GM18507 (cell line): ENCODE results near the gene GALNT5.
"Not testable (repeated sequence)": the region's sequence is repeated elsewhere in the genome, so short reads cannot be mapped to it uniquely, and the experiment has no call there.

Experiments
- DNase-seq: peaks from one replicate; pipeline ENCODE4 v3.0.0; 2011; ENCODE audit warnings: low read depth; ENCODE audit not compliant: insufficient read length; ENCODE audit errors: extremely low spot score
- FAIRE-seq: peaks from 2 replicates; lab custom pipeline; 2011; peaks lifted over from hg19 to GRCh38; lab: Jason Lieb, UNC

The GALNT5 gene, protein sequence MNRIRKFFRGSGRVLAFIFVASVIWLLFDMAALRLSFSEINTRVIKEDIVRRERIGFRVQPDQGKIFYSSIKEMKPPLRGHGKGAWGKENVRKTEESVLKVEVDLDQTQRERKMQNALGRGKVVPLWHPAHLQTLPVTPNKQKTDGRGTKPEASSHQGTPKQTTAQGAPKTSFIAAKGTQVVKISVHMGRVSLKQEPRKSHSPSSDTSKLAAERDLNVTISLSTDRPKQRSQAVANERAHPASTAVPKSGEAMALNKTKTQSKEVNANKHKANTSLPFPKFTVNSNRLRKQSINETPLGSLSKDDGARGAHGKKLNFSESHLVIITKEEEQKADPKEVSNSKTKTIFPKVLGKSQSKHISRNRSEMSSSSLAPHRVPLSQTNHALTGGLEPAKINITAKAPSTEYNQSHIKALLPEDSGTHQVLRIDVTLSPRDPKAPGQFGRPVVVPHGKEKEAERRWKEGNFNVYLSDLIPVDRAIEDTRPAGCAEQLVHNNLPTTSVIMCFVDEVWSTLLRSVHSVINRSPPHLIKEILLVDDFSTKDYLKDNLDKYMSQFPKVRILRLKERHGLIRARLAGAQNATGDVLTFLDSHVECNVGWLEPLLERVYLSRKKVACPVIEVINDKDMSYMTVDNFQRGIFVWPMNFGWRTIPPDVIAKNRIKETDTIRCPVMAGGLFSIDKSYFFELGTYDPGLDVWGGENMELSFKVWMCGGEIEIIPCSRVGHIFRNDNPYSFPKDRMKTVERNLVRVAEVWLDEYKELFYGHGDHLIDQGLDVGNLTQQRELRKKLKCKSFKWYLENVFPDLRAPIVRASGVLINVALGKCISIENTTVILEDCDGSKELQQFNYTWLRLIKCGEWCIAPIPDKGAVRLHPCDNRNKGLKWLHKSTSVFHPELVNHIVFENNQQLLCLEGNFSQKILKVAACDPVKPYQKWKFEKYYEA

GRCh38 chr2:157257312-157258252 lies at the start of gene GALNT5:
Gene GALNT5, plus strand, starts transcription at chr2:157257705. Its CDS starts 378 bp downstream, at chr2:157258083.
- DNase-seq (no peak), FAIRE-seq (no peak)

GRCh38 chr2:157216286-157216965 lies 41.1 kb upstream of the GALNT5 start:
- DNase-seq: no peak

GRCh38 chr2:157217409-157217808 lies 40.1 kb upstream of the GALNT5 start:
- no peak for FAIRE-seq

More at GRCh38 chr2:157216286-157216965, 41.1 kb upstream of the GALNT5 start:
- FAIRE-seq: no peak

DNA sequence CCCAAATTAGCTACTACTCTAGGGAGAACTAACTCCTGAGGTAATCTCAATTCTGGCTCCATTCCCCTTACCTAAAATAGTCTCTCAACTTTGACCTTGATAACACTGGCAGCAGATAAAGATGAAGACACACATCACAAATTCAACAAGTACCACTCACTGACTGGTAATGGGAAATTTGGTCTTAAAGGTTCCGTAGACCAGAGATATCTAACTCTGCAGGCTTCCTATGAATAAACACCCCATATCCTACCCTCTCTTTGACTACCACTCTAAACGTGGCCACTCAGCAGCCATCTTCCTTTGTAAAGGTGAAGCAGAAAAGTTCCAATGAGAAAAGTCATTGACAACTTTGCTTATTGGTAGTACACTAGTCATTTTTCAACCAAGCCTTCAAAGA lies 38.6 kb upstream of the GALNT5 start:
- no peak for FAIRE-seq
- DNase-seq: no peak

More at GRCh38 chr2:157217409-157217808, 40.1 kb upstream of the GALNT5 start:
- DNase-seq: no peak

- DNase-seq (no peak), FAIRE-seq (no peak)
Observed at GRCh38 chr2:157220502-157220901, 37.0 kb upstream of the GALNT5 start.

- DNase-seq (no peak), FAIRE-seq (no peak)
Observed at GRCh38 chr2:157221394-157221988, 36.0 kb upstream of the GALNT5 start.

DNA sequence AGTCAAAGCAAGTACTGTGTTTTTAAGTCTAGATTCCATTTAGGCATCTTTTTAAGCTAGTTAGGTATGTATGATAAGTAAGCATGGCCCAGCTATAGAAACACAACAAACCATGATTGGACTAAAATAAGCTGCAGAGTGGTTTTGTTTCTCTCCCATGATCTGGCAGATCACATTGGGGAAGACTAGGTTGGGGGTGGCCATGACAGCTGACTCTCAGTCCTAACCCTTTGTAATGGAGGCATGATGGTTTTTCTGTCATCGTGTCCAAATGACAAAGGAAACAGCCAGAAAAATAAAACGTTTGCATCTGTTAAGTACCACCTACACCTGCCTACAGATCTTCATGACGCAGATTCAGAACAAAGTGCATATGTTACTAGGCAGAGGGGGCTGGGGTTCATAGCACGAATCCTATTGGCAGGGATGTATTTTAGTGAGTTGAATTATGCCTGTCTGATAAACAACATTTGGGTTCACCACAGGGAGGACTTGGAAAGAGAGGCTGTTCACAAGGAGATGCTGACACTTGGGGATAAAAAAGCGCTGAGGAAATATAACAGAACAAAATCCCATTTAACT lies 33.8 kb upstream of the GALNT5 start:
- FAIRE-seq: no peak
- no peak for DNase-seq

- not testable (repeated sequence) for FAIRE-seq, DNase-seq
Observed at GRCh38 chr2:157224448-157224847, 33.1 kb upstream of the GALNT5 start.

GRCh38 chr2:157227592-157227991 lies 29.9 kb upstream of the GALNT5 start:
- no peak for FAIRE-seq
- DNase-seq: no peak

DNA sequence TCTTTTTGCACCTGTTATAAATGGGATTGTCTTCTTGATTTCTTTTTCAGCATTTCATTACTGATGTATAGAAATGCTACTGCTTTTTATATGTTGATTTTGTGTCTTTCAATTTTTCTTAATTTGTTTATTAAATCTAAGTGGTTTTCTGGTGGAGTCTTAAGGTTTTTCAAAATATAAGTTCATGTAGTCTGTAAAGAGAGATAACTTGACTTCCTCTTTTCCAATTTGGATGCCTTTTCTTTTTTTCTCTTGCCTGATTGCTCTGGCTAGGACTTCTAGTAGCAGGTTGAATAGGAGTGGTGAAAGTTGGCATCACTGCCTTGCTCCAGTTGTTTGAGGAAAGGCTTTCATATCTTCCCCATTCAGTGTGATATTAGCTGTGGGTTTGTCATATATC lies 28.6 kb upstream of the GALNT5 start:
- no peak for FAIRE-seq
- no peak for DNase-seq

DNA sequence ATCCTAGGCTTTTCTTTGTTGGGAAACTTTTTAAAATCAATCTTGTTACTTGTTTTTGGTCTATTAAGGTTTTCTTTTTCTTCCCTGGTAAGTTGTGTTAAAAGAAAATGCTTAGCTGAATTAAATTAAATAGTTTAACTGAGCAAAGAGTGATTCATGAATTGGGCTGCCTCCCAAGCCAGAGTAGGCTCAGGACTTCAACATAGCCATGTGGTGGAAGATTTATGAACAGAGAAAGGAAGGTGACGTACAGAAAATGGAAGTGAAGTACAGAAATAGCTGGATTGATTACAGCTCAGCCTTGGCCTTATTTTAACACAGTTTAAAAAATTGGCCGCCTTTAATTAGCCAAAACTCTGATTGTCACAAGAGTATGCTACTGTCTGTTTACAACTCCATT lies 27.9 kb upstream of the GALNT5 start:
- FAIRE-seq: no peak
- no peak for DNase-seq

DNA sequence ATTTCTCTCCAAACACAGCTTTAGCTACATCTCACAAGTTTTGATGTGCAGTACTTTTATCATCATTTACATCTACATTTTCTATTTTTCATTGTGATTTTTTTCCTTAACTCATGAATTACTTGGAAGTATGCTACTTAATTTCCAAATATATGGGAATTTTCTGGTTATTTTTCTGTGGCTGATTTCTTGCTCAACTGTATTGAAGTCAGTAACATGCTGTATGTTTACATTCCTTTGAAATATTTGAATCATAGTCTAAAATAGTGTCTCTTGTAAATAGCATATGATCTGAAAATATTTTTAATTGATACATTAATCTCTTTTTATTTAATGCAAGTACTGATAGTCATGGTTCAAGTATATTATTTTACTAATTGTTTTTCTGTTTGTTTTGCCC lies 26.0 kb upstream of the GALNT5 start:
- DNase-seq: no peak

DNA sequence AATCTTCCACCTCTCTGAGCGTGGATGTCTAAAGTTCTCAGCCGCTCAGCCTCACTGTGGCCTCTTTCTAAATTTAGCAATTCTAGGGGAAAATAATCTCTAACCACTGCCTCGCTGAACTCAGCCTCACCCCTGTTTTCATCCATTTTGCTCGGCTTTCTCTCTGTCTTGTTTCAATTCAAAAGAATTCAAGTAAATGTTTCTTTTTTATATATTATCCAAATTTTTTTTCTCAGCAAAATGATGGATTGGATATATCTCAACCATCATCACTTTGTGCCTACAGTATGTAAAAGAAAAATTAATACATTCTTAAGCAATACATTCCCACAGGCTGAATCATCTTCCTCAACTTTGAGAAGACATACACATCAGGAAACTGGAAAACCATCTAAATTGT lies 24.0 kb upstream of the GALNT5 start:
- no peak for FAIRE-seq
- no peak for DNase-seq

More for the DNA sequence above, 26.0 kb upstream of the GALNT5 start:
- FAIRE-seq: no peak

GRCh38 chr2:157236404-157236803 lies 21.1 kb upstream of the GALNT5 start:
- FAIRE-seq (no peak), DNase-seq (no peak)

GRCh38 chr2:157238296-157238695 lies 19.2 kb upstream of the GALNT5 start:
- FAIRE-seq: no peak
- DNase-seq: no peak

- DNase-seq: no peak
- FAIRE-seq: peak; percentile 46
Observed at GRCh38 chr2:157244691-157245090, 12.8 kb upstream of the GALNT5 start.

DNA sequence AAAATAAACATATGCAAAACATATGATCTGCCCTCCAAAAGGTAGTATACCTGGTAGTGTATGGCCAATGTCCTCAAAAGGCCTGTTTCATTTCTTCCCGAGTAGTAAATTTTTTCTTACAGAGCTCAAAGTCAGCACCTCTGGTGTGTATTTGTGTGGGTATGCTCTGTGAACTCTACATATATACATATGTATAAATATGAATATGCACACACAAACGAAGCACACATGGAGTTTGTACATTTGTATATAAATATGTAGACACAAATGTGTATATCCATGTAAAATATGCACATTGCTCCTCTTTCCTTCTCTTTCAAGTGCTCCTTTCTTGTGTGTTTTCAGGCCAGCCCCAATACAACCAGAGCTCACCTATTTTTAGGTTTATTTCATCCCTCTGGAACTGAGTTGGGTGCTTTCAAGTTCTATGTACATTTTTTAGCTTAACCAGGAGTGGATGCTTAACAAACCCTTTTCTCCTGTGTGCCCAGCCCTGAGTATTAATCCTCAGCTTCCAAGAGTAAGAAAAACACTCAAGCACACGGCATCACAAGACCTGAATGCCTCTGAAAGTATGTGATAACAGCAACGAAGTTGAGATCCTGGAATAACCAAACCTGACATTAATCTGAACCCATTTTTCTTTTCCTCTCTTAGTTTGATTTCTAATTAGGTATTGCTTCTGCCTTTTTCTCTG lies 12.2 kb upstream of the GALNT5 start:
- DNase-seq (no peak), FAIRE-seq (no peak)
